ENCODE results near the gene CENPH. TPM values are rescaled to one million over a fixed set of nuclear protein-coding genes. Genes with fewer than 3 reads are reported as not detected.
A peak's percentile ranks its signal among the peaks of the same experiment; 100 is the strongest.

Gene CENPH
- total and polyA plus RNA-seq, 2 of the 13 experiments (the other 11 are each of a cell fraction or from before 2014, with no cell fraction given), result 11.2 to 28.8 TPM

DNA sequence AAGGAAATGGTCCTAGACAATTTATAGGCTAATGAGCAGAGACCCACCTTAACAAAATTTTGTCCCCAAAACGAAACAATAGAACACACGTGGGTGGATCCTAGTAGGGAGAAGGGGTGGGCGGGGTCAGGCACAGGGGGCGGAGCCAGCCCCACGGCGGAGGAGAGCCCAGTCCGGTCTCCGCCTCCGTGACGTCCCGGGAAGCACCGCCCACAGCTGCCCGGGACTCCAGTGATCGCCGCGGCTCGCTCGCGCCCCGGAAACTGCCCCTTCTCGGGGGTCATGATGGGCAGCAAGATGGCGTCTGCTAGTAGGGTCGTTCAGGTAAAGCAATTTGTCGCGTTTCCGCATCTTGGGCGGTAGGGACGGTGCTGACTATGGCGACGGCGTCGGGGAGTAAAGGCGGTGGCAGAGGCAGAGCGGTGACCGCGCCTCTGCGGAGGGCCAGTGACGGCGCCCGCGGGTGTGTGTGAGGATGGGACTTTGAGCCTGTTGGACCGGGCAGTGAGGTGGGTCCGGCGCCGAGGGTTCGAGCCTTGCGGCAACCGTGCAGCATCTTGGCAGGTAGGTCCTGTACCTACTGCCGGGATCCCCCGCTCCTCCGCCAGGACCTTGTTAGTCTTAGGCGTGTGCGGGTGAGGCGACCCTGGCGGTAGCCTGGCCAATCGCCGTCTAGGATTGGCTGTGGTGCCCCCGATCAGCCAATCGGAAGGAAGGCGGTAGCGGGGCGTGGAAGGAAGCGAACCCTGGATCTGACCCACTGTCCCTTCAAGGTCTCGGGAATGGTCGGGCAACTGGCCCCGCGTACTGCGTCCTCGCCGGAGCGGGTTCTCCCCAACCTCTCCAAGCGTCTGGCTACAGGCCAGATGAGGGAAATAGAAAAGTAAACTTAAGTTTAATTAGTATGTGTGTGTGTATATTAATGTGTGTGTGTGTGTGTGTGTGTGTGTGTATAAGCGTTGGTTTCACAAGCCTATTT, 28.5 kb downstream of the CENPH start (continued):
- TF ChIP-seq, protein P1, sequence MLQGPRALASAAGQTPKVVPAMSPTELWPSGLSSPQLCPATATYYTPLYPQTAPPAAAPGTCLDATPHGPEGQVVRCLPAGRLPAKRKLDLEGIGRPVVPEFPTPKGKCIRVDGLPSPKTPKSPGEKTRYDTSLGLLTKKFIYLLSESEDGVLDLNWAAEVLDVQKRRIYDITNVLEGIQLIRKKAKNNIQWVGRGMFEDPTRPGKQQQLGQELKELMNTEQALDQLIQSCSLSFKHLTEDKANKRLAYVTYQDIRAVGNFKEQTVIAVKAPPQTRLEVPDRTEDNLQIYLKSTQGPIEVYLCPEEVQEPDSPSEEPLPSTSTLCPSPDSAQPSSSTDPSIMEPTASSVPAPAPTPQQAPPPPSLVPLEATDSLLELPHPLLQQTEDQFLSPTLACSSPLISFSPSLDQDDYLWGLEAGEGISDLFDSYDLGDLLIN (CRISPR knock-in tag; IDR thresholded peaks at IDR 0.05; ENCODE audit: borderline replicate concordance), result no peak
- peak; percentile 36 for TF ChIP-seq XRCC5 (optimal IDR thresholded peaks at IDR 0.05; ENCODE audit: low read length)
- TF ChIP-seq, protein P2, sequence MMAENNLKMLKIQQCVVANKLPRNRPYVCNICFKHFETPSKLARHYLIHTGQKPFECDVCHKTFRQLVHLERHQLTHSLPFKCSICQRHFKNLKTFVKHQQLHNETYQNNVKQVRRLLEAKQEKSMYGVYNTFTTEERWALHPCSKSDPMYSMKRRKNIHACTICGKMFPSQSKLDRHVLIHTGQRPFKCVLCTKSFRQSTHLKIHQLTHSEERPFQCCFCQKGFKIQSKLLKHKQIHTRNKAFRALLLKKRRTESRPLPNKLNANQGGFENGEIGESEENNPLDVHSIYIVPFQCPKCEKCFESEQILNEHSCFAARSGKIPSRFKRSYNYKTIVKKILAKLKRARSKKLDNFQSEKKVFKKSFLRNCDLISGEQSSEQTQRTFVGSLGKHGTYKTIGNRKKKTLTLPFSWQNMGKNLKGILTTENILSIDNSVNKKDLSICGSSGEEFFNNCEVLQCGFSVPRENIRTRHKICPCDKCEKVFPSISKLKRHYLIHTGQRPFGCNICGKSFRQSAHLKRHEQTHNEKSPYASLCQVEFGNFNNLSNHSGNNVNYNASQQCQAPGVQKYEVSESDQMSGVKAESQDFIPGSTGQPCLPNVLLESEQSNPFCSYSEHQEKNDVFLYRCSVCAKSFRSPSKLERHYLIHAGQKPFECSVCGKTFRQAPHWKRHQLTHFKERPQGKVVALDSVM (CRISPR knock-in tag; IDR thresholded peaks at IDR 0.05), result peak; percentile 49; the same call in 1 of the 2 replicates
- TF ChIP-seq, protein P3, sequence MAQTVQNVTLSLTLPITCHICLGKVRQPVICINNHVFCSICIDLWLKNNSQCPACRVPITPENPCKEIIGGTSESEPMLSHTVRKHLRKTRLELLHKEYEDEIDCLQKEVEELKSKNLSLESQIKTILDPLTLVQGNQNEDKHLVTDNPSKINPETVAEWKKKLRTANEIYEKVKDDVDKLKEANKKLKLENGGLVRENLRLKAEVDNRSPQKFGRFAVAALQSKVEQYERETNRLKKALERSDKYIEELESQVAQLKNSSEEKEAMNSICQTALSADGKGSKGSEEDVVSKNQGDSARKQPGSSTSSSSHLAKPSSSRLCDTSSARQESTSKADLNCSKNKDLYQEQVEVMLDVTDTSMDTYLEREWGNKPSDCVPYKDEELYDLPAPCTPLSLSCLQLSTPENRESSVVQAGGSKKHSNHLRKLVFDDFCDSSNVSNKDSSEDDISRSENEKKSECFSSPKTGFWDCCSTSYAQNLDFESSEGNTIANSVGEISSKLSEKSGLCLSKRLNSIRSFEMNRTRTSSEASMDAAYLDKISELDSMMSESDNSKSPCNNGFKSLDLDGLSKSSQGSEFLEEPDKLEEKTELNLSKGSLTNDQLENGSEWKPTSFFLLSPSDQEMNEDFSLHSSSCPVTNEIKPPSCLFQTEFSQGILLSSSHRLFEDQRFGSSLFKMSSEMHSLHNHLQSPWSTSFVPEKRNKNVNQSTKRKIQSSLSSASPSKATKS (CRISPR knock-in tag; IDR thresholded peaks at IDR 0.05), result no peak
- no peak for TF ChIP-seq ZFP62 (CRISPR knock-in tag; IDR thresholded peaks at IDR 0.05)
- TF ChIP-seq KLF13 (CRISPR knock-in tag; IDR thresholded peaks at IDR 0.05), result 0 out of 2 replicates have a peak, but pooled peaks have one; percentile 71
- no peak for TF ChIP-seq XBP1 (CRISPR knock-in tag; IDR thresholded peaks at IDR 0.05)
- peak; percentile 77 for TF ChIP-seq PHF21A (CRISPR knock-in tag; IDR thresholded peaks at IDR 0.05)
- TF ChIP-seq, protein P4, sequence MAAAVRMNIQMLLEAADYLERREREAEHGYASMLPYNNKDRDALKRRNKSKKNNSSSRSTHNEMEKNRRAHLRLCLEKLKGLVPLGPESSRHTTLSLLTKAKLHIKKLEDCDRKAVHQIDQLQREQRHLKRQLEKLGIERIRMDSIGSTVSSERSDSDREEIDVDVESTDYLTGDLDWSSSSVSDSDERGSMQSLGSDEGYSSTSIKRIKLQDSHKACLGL (CRISPR knock-in tag; IDR thresholded peaks at IDR 0.05), result peak; percentile 77
- TF ChIP-seq ZNF563 (CRISPR knock-in tag; IDR thresholded peaks at IDR 0.05), result peak; percentile 52; the same call in 1 of the 2 replicates
- no peak for TF ChIP-seq HMGA1 (CRISPR knock-in tag; conservative IDR thresholded peaks at IDR 0.05)
- TF ChIP-seq, protein P5, sequence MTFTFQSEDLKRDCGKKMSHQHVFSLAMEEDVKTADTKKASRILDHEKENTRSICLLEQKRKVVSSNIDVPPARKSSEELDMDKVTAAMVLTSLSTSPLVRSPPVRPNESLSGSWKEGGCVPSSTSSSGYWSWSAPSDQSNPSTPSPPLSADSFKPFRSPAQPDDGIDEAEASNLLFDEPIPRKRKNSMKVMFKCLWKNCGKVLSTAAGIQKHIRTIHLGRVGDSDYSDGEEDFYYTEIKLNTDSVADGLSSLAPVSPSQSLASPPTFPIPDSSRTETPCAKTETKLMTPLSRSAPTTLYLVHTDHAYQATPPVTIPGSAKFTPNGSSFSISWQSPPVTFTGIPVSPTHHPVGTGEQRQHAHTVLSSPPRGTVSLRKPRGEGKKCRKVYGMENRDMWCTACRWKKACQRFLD (CRISPR knock-in tag; IDR thresholded peaks at IDR 0.05; ENCODE audit: borderline replicate concordance), result peak; percentile 96; the same call in 1 of the 2 replicates
- no peak for TF ChIP-seq ZNF337 (CRISPR knock-in tag; IDR thresholded peaks at IDR 0.05; ENCODE audit: borderline replicate concordance, low read depth)
- TF ChIP-seq, protein P6, sequence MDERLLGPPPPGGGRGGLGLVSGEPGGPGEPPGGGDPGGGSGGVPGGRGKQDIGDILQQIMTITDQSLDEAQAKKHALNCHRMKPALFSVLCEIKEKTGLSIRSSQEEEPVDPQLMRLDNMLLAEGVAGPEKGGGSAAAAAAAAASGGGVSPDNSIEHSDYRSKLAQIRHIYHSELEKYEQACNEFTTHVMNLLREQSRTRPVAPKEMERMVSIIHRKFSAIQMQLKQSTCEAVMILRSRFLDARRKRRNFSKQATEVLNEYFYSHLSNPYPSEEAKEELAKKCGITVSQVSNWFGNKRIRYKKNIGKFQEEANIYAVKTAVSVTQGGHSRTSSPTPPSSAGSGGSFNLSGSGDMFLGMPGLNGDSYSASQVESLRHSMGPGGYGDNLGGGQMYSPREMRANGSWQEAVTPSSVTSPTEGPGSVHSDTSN (CRISPR knock-in tag; IDR thresholded peaks at IDR 0.05), result no peak
- no peak for TF ChIP-seq FOXK2 (IDR thresholded peaks at IDR 0.05)
- no peak for TF ChIP-seq GTF3A (CRISPR knock-in tag; conservative IDR thresholded peaks at IDR 0.05)
- no peak for TF ChIP-seq ZNF775 (CRISPR knock-in tag; IDR thresholded peaks at IDR 0.05; ENCODE audit: borderline replicate concordance)

All from HepG2 (cell line).